Transverse colon (tissue), 4 donors: Measurements from ENCODE around the gene TUBB3. TPM values are rescaled to one million over a fixed set of nuclear protein-coding genes. Genes with fewer than 3 reads are reported as not detected.

ENCODE experiments used
- DNase-seq: peaks from one replicate; pipeline ENCODE4 v3.0.0-alpha.2; 2019
- H3K27ac ChIP-seq, 4 donors: fragments of 200-600 bp; sonication (generic); 2 replicates each; pipeline ENCODE4 v1.5.1; 2016 to 2018; ENCODE audit warnings: inconsistent platforms in 4 of 4
- H3K27me3 ChIP-seq: fragments of 200-600 bp; sonication (generic); 2 replicates; pipeline ENCODE4 v1.5.1; 2017; ENCODE audit warnings: inconsistent platforms
- H3K36me3 ChIP-seq, 4 donors: fragments of 200-600 bp; sonication (generic); 2 replicates each; pipeline ENCODE4 v1.5.1; 2017 to 2019; ENCODE audit warnings: inconsistent platforms in 4 of 4
- H3K4me1 ChIP-seq, 4 donors: fragments of 200-600 bp; sonication (generic); 2 replicates each; pipeline ENCODE4 v1.5.1; 2017 to 2020; ENCODE audit warnings: inconsistent platforms in 4 of 4
- H3K4me3 ChIP-seq, 4 donors: fragments of 200-600 bp; sonication (generic); 1 replicate in 1 of 4; 2 replicates in 3 of 4; pipeline versions ENCODE4 v1.5.1 to v1.6.1; 2017 to 2019; ENCODE audit warnings: inconsistent platforms in 4 of 4
- H3K9me3 ChIP-seq, 2 donors: fragments of 200-600 bp; sonication (generic); 2 replicates each; pipeline ENCODE4 v1.5.1; 2017 to 2019; ENCODE audit warnings: inconsistent platforms in 2 of 2
- CTCF ChIP-seq, 5 experiments: fragments of 200-600 bp in 3 of 5; fragments of 450-650 bp in 2 of 5; sonication (generic) in 3 of 5; IDR thresholded peaks; 1 replicate in 2 of 5; 2 replicates in 3 of 5; pipeline ENCODE4 v1.5.1; 2016 to 2017; ENCODE audit warnings: antibody characterized with exemption in 5 of 5, inconsistent platforms in 3 of 5, mild to moderate bottlenecking in 2 of 5, moderate library complexity in 1 of 5
- EP300 ChIP-seq: sonication (generic); formaldehyde crosslinking; IDR thresholded peaks from one replicate; pipeline ENCODE4 v1.6.1; 2017; ENCODE audit warnings: antibody characterized with exemption, low read depth
- POLR2A ChIP-seq: fragments of 450-650 bp; IDR thresholded peaks from one replicate; pipeline ENCODE4 v1.6.1; 2016; ENCODE audit warnings: antibody characterized with exemption, mild to moderate bottlenecking, moderate library complexity
- POLR2AphosphoS5 ChIP-seq, 3 donors: sonication (generic); formaldehyde crosslinking; IDR thresholded peaks; one replicate each; pipeline ENCODE4 v1.6.1; 2016; ENCODE audit warnings: antibody characterized with exemption in 3 of 3
- WGBS, 2 donors: methylation state at CpG; one replicate each; pipeline ENCODE4 v1.1.5; 2018; ENCODE audit warnings: low coverage in 1 of 2; 5-methylcytosine and 5-hydroxymethylcytosine counted together
- in situ Hi-C, 4 donors: fragments of 200-750 bp; cut with MboI; loops; one replicate each; pipeline versions ENCODE4 v1.15.0 to v1.15.1; 2017; ENCODE audit warnings: low sequenced_read_pairs in 3 of 4, low pct_ligation_motif_present in 1 of 4, low pct_unique_long_range_greater_than_20kb in 1 of 4
- intact Hi-C: fragments of 100-400 bp; cut with DNase I; formaldehyde crosslinking; loops from one replicate; pipeline ENCODE4 v1.15.1; 2023; ENCODE audit warnings: low total_unique reads
- total RNA-seq, 4 donors: library from RNA; depleted of rRNA; stranded (reverse); fragments of >200 nt; gene quantifications; one replicate each; pipeline ENCODE4 v1.1.0, GENCODE V29; 2016

The TUBB3 gene
- total RNA-seq, 4 donors from 2014 or later = 2.4 to 12.7 (median 4.6) TPM

DNA sequence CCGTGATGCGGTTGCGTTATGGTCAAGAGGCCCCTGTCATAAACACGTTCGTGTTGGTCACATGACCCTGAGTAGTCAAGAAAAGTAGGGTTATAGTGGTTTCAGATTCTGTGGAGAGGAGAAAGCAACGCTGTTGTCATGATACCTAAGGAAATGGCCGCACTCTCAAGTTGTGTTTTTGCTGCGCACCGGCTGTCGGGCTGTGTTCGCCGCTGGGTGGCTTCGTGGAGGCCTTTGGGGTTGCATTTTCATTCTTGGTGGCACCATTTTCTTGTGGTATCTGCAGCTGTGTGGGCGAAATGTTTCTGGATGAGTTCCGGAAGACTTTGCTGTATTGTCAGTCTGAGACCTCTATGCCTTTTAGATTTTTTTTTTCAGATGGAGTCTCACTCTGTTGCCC lies 60.4 kb downstream of the TUBB3 start:
- H3K36me3 ChIP-seq = peaks cover 0 to 48% (median 23%) of the 10 kb centered on the region in 4 donors

GRCh38 chr16:89984216-89984615 lies 61.1 kb downstream of the TUBB3 start:
- intact Hi-C loops (no loop called here), in situ Hi-C loops (no loop called here)
- Histone ChIP-seq H3K27ac (no peak overlapping the region), H3K4me3 (no peak overlapping the region), H3K27me3 (no peaks in the 10 kb centered on the region), H3K9me3 (no peaks in the 10 kb centered on the region), H3K36me3 (peaks cover 0 to 54% (median 23%) of the 10 kb centered on the region in 4 donors), H3K4me1 (no peaks in the 10 kb centered on the region)
- WGBS, 2 donors = 89 to 100% methylated on average over 1 to 7 of the region's 7 CpGs
- TF ChIP-seq POLR2AphosphoS5 (IDR thresholded peaks at IDR 0.05) (no peak), EP300 (no peak), POLR2A (no peak), CTCF (IDR thresholded peaks at IDR 0.05) (no peak)
- DNase-seq = no peak

More for the DNA sequence above, 60.4 kb downstream of the TUBB3 start:
- Histone ChIP-seq H3K27ac (no peak overlapping the region), H3K4me3 (no peak overlapping the region), H3K4me1 (no peaks in the 10 kb centered on the region), H3K9me3 (no peaks in the 10 kb centered on the region), H3K27me3 (no peaks in the 10 kb centered on the region)
- WGBS, 2 donors = 76% methylated on average over 15 of the region's 15 CpGs; no CpG with 5 or more reads in 1 of the 2 donors
- in situ Hi-C loops = no loop called here
- no peak for DNase-seq
- intact Hi-C loops = no loop called here
- no peak for TF ChIP-seq POLR2A
- no peak for TF ChIP-seq POLR2AphosphoS5 (IDR thresholded peaks at IDR 0.05)

DNA sequence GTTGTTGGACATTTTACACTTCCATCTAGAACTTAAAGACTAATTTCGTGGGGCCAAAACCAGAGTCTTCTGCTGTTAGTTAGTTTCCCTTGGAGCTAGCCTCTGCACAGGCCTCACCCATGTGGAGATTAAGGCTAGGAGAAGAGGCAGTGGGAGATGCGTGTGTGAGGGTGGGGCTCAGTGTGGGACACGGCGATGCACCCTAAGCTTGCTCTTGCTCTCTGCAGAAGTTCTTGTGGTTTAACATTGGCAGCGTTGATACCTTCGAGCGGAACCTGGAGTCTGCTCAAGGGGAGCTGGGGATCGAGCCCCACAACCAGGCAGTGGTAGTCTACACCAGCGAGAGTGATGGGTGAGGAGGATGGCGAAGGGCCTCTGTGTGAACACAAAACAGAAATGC lies 62.1 kb downstream of the TUBB3 start:
- Histone ChIP-seq H3K9me3 (no peaks in the 10 kb centered on the region), H3K4me3 (no peak overlapping the region), H3K36me3 (peaks cover 0 to 55% (median 22%) of the 10 kb centered on the region in 4 donors), H3K4me1 (no peaks in the 10 kb centered on the region), H3K27me3 (no peaks in the 10 kb centered on the region), H3K27ac (no peak overlapping the region)
- no peak for DNase-seq
- WGBS, 2 donors = 93 to 100% methylated on average over 2 to 10 of the region's 10 CpGs
- intact Hi-C loops (no loop called here), in situ Hi-C loops (no loop called here)
- TF ChIP-seq POLR2A = no peak
- no peak for TF ChIP-seq CTCF (IDR thresholded peaks at IDR 0.05)
- no peak for TF ChIP-seq POLR2AphosphoS5 (IDR thresholded peaks at IDR 0.05)

Other genes starting within 250 kb of the TUBB3 start
- 100 to 1,000 TPM in 1 of 4 donors, 10 to 100 TPM in 3; 69.6 to 304 (median 74.2) TPM for gene CDK10, start 236.7 kb upstream of the TUBB3 start, total RNA-seq
- 10 to 100 TPM; 30.8 to 83.0 (median 60.6) TPM for gene SPATA2L, start 221.6 kb upstream of the TUBB3 start, total RNA-seq
- 10 to 100 TPM; 13.1 to 54.6 (median 18.8) TPM for gene VPS9D1, start 202.4 kb upstream of the TUBB3 start, total RNA-seq
- 100 to 1,000 TPM in 2 of 4 donors, 10 to 100 TPM in 2; 43.4 to 265 (median 145) TPM for gene ZNF276, start 201.8 kb upstream of the TUBB3 start, total RNA-seq
- gene FANCA, start 106.7 kb upstream of the TUBB3 start, total RNA-seq = 10 to 100 TPM in 2 of 4 donors, 1 to 10 TPM in 2; 2.9 to 78.0 (median 9.7) TPM
- 100 to 1,000 TPM in 3 of 4 donors, 10 to 100 TPM in 1; 79.6 to 190 (median 131) TPM for gene SPIRE2, start 94.9 kb upstream of the TUBB3 start, total RNA-seq
- 100 to 1,000 TPM; 202 to 648 (median 354) TPM for gene TCF25, start 49.8 kb upstream of the TUBB3 start, total RNA-seq
- gene MC1R, start 4.5 kb upstream of the TUBB3 start, total RNA-seq = 1 to 10 TPM; 2.9 to 7.2 (median 6.7) TPM
- gene DEF8, start 25.4 kb downstream of the TUBB3 start, total RNA-seq = 10 to 100 TPM; 54.8 to 96.7 (median 78.1) TPM
- gene DBNDD1, start 96.1 kb downstream of the TUBB3 start, total RNA-seq = 10 to 100 TPM in 3 of 4 donors, 1 to 10 TPM in 1; 6.8 to 33.7 (median 14.2) TPM
- not detected for gene PRDM7, start 154.0 kb downstream of the TUBB3 start, total RNA-seq